Glutamatergic neuron (in vitro differentiated cells): ENCODE results near the gene CCBE1. TPM values are rescaled to one million over a fixed set of nuclear protein-coding genes. Genes with fewer than 3 reads are reported as not detected.

Experiments used
- DNase-seq: peaks from one replicate; pipeline ENCODE4 v3.0.0; 2022
- H3K27ac Mint-ChIP-seq: one replicate; pipeline ENCODE4 v1.8.0; 2020; ENCODE audit warnings: mild to moderate bottlenecking, mixed read lengths, inconsistent platforms; ENCODE audit not compliant: unreplicated experiment
- H3K27me3 Mint-ChIP-seq: one replicate; pipeline ENCODE4 v1.8.0; 2020; ENCODE audit warnings: mild to moderate bottlenecking, moderate library complexity, mixed read lengths, inconsistent platforms; ENCODE audit not compliant: unreplicated experiment
- H3K36me3 Mint-ChIP-seq: one replicate; pipeline ENCODE4 v1.8.0; 2020; ENCODE audit warnings: mild to moderate bottlenecking, mixed read lengths, inconsistent platforms; ENCODE audit not compliant: unreplicated experiment
- H3K4me1 Mint-ChIP-seq: one replicate; pipeline ENCODE4 v1.8.0; 2020; ENCODE audit warnings: mild to moderate bottlenecking, low read depth, mixed read lengths, inconsistent platforms; ENCODE audit not compliant: unreplicated experiment
- H3K4me3 Mint-ChIP-seq: one replicate; pipeline ENCODE4 v1.8.0; 2020; ENCODE audit warnings: mild to moderate bottlenecking, mixed read lengths, inconsistent platforms; ENCODE audit not compliant: unreplicated experiment
- H3K9me3 Mint-ChIP-seq: one replicate; pipeline ENCODE4 v1.8.0; 2020; ENCODE audit warnings: mild to moderate bottlenecking, moderate library complexity, mixed read lengths, inconsistent platforms; ENCODE audit not compliant: unreplicated experiment
- CTCF ChIP-seq: fragments of 200-600 bp; sonication (generic); IDR thresholded peaks from one replicate; pipeline ENCODE4 v1.5.0; 2021; ENCODE audit not compliant: partially characterized antibody, unreplicated experiment
- total RNA-seq: library from RNA; stranded (reverse); fragmentation: NEBNext Ultra II Directional; extraction: Animal tissue kit (Norgen Biotek cat#: 25700); gene quantifications from one replicate; pipeline ENCODE4 v1.2.1, GENCODE V29; 2021; ENCODE audit not compliant: unreplicated experiment

The CCBE1 gene
- total RNA-seq, 1 donor from 2014 or later, result 0.81 TPM

- TF ChIP-seq CTCF, result no peak
- Mint-ChIP-seq H3K4me1 (peaks cover 16% of the 10 kb centered on the region), H3K9me3 (peaks cover 6% of the 10 kb centered on the region), H3K36me3 (peaks cover 10% of the 10 kb centered on the region), H3K4me3 (no peak overlapping the region), H3K27me3 (no peaks in the 10 kb centered on the region), H3K27ac (no peak overlapping the region)
- DNase-seq, result no peak
Measured at GRCh38 chr18:59554796-59555335, 142.4 kb downstream of the CCBE1 start.

GRCh38 chr18:59553273-59553870 lies 143.9 kb downstream of the CCBE1 start:
- Mint-ChIP-seq H3K27ac (no peak overlapping the region), H3K9me3 (peaks cover 6% of the 10 kb centered on the region), H3K4me1 (peaks cover 14% of the 10 kb centered on the region), H3K36me3 (peaks cover 8% of the 10 kb centered on the region), H3K4me3 (no peak overlapping the region), H3K27me3 (no peaks in the 10 kb centered on the region)
- DNase-seq, result no peak
- no peak for TF ChIP-seq CTCF

GRCh38 chr18:59551902-59552635 lies 145.2 kb downstream of the CCBE1 start:
- H3K9me3 Mint-ChIP-seq, result peaks cover 5% of the 10 kb centered on the region
- no peak overlapping the region for H3K27ac Mint-ChIP-seq
- no peak for DNase-seq
- H3K4me1 Mint-ChIP-seq, result peaks cover 25% of the 10 kb centered on the region
- H3K27me3 Mint-ChIP-seq, result no peaks in the 10 kb centered on the region
- H3K36me3 Mint-ChIP-seq, result no peaks in the 10 kb centered on the region
- H3K4me3 Mint-ChIP-seq, result no peak overlapping the region
- TF ChIP-seq CTCF, result no peak

- Mint-ChIP-seq H3K36me3 (no peaks in the 10 kb centered on the region), H3K4me1 (peaks cover 23% of the 10 kb centered on the region), H3K4me3 (no peak overlapping the region), H3K27me3 (no peaks in the 10 kb centered on the region), H3K27ac (no peak overlapping the region), H3K9me3 (no peaks in the 10 kb centered on the region)
- no peak for TF ChIP-seq CTCF
- DNase-seq, result no peak
Measured at GRCh38 chr18:59550174-59550516, 147.1 kb downstream of the CCBE1 start.
